Pancreas (tissue), 10 donors: ENCODE measurements around the gene THAP12. TPM values are rescaled to one million over a fixed set of nuclear protein-coding genes. Genes with fewer than 3 reads are reported as not detected.
"Not testable (repeated sequence)": the region's sequence is repeated elsewhere in the genome, so short reads cannot be mapped to it uniquely, and the experiment has no call there.

Source experiments
- ATAC-seq, 4 donors: fragments of 200-7000 bp; cut with Tn5 transposase; one replicate each; pipeline versions ENCODE4 v1.8.0 to v1.9.1; 2020; ENCODE audit warnings: mild to moderate bottlenecking in 4 of 4, moderate library complexity in 4 of 4
- DNase-seq, 6 donors: peaks; one replicate each; pipeline ENCODE4 v3.0.0-alpha.2; 2020
- FAIRE-seq: peaks from 2 replicates; lab custom pipeline; 2012; peaks lifted over from hg19 to GRCh38; lab: Jason Lieb, UNC
- H3K27ac ChIP-seq, 4 donors: fragments of 200-600 bp; sonication (generic); 1 replicate in 3 of 4; 2 replicates in 1 of 4; pipeline versions ENCODE4 v1.5.0 to v1.8.0; 2020
- H3K27me3 ChIP-seq, 4 donors: fragments of 200-600 bp; one replicate each; pipeline ENCODE4 v1.8.0; 2021
- H3K36me3 ChIP-seq, 3 donors: fragments of 200-600 bp; sonication (generic) in 1 of 3; one replicate each; pipeline versions ENCODE4 v1.5.0 to v1.8.0; 2020 to 2021
- H3K4me1 ChIP-seq, 3 donors: fragments of 200-600 bp; one replicate each; pipeline ENCODE4 v1.8.0; 2021
- H3K4me3 ChIP-seq, 4 donors: fragments of 200-600 bp; sonication (generic) in 2 of 4; one replicate each; pipeline versions ENCODE4 v1.5.0 to v1.8.0; 2020 to 2021
- H3K9me3 ChIP-seq, 4 donors: fragments of 200-600 bp; one replicate each; pipeline ENCODE4 v1.8.0; 2021
- CTCF ChIP-seq, 4 donors: fragments of 200-600 bp; sonication (generic) in 3 of 4; IDR thresholded peaks; one replicate each; pipeline versions ENCODE4 v1.5.0 to v1.8.0; 2021; ENCODE audit warnings: antibody characterized with exemption in 4 of 4
- WGBS, 2 donors: extraction: QIAGEN DNeasy Blood & Tissue Kit; methylation state at CpG; one replicate each; pipeline ENCODE4 v1.1.7; 2013; 5-methylcytosine and 5-hydroxymethylcytosine counted together
- intact Hi-C, 3 donors: fragments of 100-400 bp; cut with DNase I; formaldehyde crosslinking; loops; one replicate each; pipeline versions ENCODE4 v1.11.1 to v1.14.2; 2022
- polyA plus RNA-seq, 2 donors: library from polyadenylated mRNA; stranded (reverse); fragments of 200-250 nt; gene quantifications; one replicate each; pipeline ENCODE4 v1.2.3, GENCODE V29; 2013
- total RNA-seq, 6 donors: library from RNA; stranded (reverse); fragmentation: NEBNext Ultra II Directional in 4 of 6; extraction: Animal tissue kit (Norgen Biotek cat#: 25700) in 4 of 6; gene quantifications; one replicate each; pipeline versions ENCODE4 v1.2.1 to v1.2.4, GENCODE V29; 2021 to 2023
- donor health status: healthy with polysubstance abuse.
- donor health status: DM: no; HTN: no; CAD: no; lungs with moderate emphysema.
- donor health status: DM: no; HTN: no; CAD: no.
- donor health status: control.
- donor health status: control.
- donor health status: Bipolar disorder and iron deficiency.
- donor health status: DM: yes; HTN: yes; CAD: no.
- donor health status: DM: no; HTN: no; CAD: no.
- donor health status: DM: no; HTN: no; CAD: no.
- donor health status: DM: yes; HTN: yes; CAD: no.

The THAP12 gene
- total and polyA plus RNA-seq, 8 donors, result 19.4 to 41.7 (median 28.2) TPM

- no peaks in the 10 kb centered on the region for H3K27me3 ChIP-seq
- H3K27ac ChIP-seq, result no peak overlapping the region
- intact Hi-C loops, result no loop called here
- no peaks in the 10 kb centered on the region for H3K4me1 ChIP-seq
- FAIRE-seq (no peak), DNase-seq (peak in 2 of 6 donors; percentile 36 to 58), ATAC-seq (no peak)
- no peak for TF ChIP-seq CTCF (IDR thresholded peaks at IDR 0.05)
- H3K9me3 ChIP-seq, result no peaks in the 10 kb centered on the region
- no peaks in the 10 kb centered on the region for H3K36me3 ChIP-seq
- H3K4me3 ChIP-seq, result no peak overlapping the region
These were observed 34.1 kb upstream of the THAP12 start for GRCh38 chr11:76415073-76415472.

GRCh38 chr11:76410851-76411357, 30.0 kb upstream of the THAP12 start:
- Histone ChIP-seq H3K27me3 (no peaks in the 10 kb centered on the region), H3K9me3 (no peaks in the 10 kb centered on the region), H3K4me1 (no peaks in the 10 kb centered on the region), H3K36me3 (no peaks in the 10 kb centered on the region), H3K27ac (no peak overlapping the region), H3K4me3 (no peak overlapping the region)
- WGBS, 2 donors, result 80 to 86% methylated on average over 10 of the region's 10 CpGs
- no peak for ATAC-seq
- DNase-seq, result no peak
- no peak for FAIRE-seq
- TF ChIP-seq CTCF (IDR thresholded peaks at IDR 0.05), result no peak
- intact Hi-C loops, result no loop called here

GRCh38 chr11:76408171-76408965, 27.4 kb upstream of the THAP12 start:
- intact Hi-C loops, result no loop called here
- H3K4me1 ChIP-seq, result no peaks in the 10 kb centered on the region
- H3K27me3 ChIP-seq, result no peaks in the 10 kb centered on the region
- ATAC-seq (no peak), FAIRE-seq (no peak), DNase-seq (no peak)
- no peak for TF ChIP-seq CTCF (IDR thresholded peaks at IDR 0.05)
- H3K27ac ChIP-seq, result no peak overlapping the region
- no peak overlapping the region for H3K4me3 ChIP-seq
- no peaks in the 10 kb centered on the region for H3K36me3 ChIP-seq
- no peaks in the 10 kb centered on the region for H3K9me3 ChIP-seq
- WGBS, 2 donors, result 70 to 74% methylated on average over 7 of the region's 7 CpGs

- WGBS, 2 donors, result 95 to 97% methylated on average over 4 of the region's 4 CpGs
- FAIRE-seq, result no peak
These were observed 25.4 kb upstream of the THAP12 start for GRCh38 chr11:76406359-76406758.

GRCh38 chr11:76401484-76401883, 20.6 kb upstream of the THAP12 start:
- 87 to 91% methylated on average over 8 of the region's 8 CpGs for WGBS, 2 donors

More at GRCh38 chr11:76406359-76406758, 25.4 kb upstream of the THAP12 start:
- H3K4me3 ChIP-seq, result no peak overlapping the region
- H3K36me3 ChIP-seq, result no peaks in the 10 kb centered on the region
- no peaks in the 10 kb centered on the region for H3K27me3 ChIP-seq
- H3K9me3 ChIP-seq, result no peaks in the 10 kb centered on the region
- H3K27ac ChIP-seq, result no peak overlapping the region
- TF ChIP-seq CTCF (IDR thresholded peaks at IDR 0.05), result no peak
- no peak for DNase-seq
- intact Hi-C loops, result no loop called here
- ATAC-seq, result no peak
- H3K4me1 ChIP-seq, result no peaks in the 10 kb centered on the region

More at GRCh38 chr11:76401484-76401883, 20.6 kb upstream of the THAP12 start:
- DNase-seq, H3K27me3 ChIP-seq, intact Hi-C loops, H3K36me3 ChIP-seq, H3K4me1 ChIP-seq, H3K4me3 ChIP-seq, FAIRE-seq, H3K27ac ChIP-seq, ATAC-seq, H3K9me3 ChIP-seq: not testable (repeated sequence)
